Type B pancreatic cell (in vitro differentiated cells): Measurements from ENCODE around the gene SND1. TPM values are rescaled to one million over a fixed set of nuclear protein-coding genes. Genes with fewer than 3 reads are reported as not detected.

Experiments
- DNase-seq: peaks from one replicate; pipeline ENCODE4 v3.0.0; 2021; ENCODE audit warnings: mixed read lengths; ENCODE audit not compliant: unreplicated experiment; ENCODE audit errors: extremely low spot score
- H3K27ac Mint-ChIP-seq: 2 replicates; pipeline ENCODE4 v1.8.0; 2021; ENCODE audit warnings: mild to moderate bottlenecking, mixed read lengths
- H3K27me3 Mint-ChIP-seq: 2 replicates; pipeline ENCODE4 v1.8.0; 2021; ENCODE audit warnings: mixed read lengths
- H3K36me3 Mint-ChIP-seq: 2 replicates; pipeline ENCODE4 v1.8.0; 2021; ENCODE audit warnings: mixed read lengths
- H3K4me1 Mint-ChIP-seq: one replicate; pipeline ENCODE4 v1.8.0; 2021; ENCODE audit warnings: mixed read lengths; ENCODE audit not compliant: unreplicated experiment
- H3K4me3 Mint-ChIP-seq: 2 replicates; pipeline ENCODE4 v1.8.0; 2021; ENCODE audit warnings: mild to moderate bottlenecking, mixed read lengths
- H3K9me3 Mint-ChIP-seq: 2 replicates; pipeline ENCODE4 v1.8.0; 2021; ENCODE audit warnings: mixed read lengths
- total RNA-seq: library from RNA; stranded (reverse); gene quantifications from 2 replicates; pipeline ENCODE4 v1.2.1, GENCODE V29; 2021; ENCODE audit warnings: low replicate concordance
- TF ChIP-seq, protein P1 (sequence below): fragments of 200-600 bp; sonication (generic); conservative IDR thresholded peaks from 2 replicates; pipeline ENCODE4 v1.5.0; 2021; ENCODE audit warnings: antibody characterized with exemption, mild to moderate bottlenecking

SND1 gene
- total RNA-seq, 1 donor from 2014 or later, result 199 TPM

DNA sequence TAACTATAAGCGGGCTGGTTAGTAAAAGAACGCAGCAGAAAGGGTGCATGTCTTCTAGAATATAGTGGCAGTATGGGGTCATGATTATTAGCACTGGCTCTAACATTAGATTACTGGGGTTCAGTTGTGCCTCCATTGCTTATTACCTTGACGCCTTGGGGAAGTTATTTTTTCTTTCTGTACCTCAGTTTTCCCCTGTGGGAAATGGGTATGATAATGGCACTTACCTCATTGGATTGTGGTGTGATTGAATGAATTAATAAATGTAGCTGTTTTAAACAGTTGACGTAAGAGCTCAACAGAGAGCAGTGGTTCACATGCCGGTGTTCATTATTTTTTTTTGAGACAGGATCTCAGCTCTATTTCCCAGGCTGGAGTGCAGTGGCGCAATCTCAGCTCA is 262.7 kb downstream of the SND1 start:
- Mint-ChIP-seq H3K4me1 (no peaks in the 10 kb centered on the region), H3K27me3 (no peaks in the 10 kb centered on the region), H3K4me3 (no peak overlapping the region), H3K36me3 (peaks cover 4% of the 10 kb centered on the region), H3K9me3 (no peaks in the 10 kb centered on the region), H3K27ac (no peak overlapping the region)
- TF ChIP-seq, protein P1, sequence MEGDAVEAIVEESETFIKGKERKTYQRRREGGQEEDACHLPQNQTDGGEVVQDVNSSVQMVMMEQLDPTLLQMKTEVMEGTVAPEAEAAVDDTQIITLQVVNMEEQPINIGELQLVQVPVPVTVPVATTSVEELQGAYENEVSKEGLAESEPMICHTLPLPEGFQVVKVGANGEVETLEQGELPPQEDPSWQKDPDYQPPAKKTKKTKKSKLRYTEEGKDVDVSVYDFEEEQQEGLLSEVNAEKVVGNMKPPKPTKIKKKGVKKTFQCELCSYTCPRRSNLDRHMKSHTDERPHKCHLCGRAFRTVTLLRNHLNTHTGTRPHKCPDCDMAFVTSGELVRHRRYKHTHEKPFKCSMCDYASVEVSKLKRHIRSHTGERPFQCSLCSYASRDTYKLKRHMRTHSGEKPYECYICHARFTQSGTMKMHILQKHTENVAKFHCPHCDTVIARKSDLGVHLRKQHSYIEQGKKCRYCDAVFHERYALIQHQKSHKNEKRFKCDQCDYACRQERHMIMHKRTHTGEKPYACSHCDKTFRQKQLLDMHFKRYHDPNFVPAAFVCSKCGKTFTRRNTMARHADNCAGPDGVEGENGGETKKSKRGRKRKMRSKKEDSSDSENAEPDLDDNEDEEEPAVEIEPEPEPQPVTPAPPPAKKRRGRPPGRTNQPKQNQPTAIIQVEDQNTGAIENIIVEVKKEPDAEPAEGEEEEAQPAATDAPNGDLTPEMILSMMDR, result no peak
- no peak for DNase-seq

DNA sequence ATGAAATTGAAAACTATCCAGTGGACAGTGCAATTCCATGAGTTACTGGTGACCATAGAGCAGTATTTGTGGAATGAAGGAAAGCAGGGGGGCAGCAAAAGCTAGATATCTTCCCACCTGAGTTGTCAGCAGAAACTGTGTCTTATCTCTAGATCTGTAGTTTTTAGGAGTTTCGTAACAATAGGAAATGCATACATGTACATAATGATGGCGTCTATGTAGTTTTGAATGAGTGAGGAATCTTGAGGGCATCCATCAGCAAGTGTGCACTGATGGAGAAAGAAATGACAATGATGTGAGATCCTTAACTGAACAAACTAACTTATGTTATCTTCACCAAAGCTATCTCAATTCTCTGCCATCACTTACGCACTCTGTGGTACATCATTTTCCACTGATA is 264.7 kb downstream of the SND1 start:
- Mint-ChIP-seq H3K4me1 (no peaks in the 10 kb centered on the region), H3K27me3 (no peaks in the 10 kb centered on the region), H3K27ac (no peak overlapping the region), H3K36me3 (no peaks in the 10 kb centered on the region), H3K9me3 (no peaks in the 10 kb centered on the region), H3K4me3 (no peak overlapping the region)
- DNase-seq, result no peak
- TF ChIP-seq, protein P1, result no peak

DNA sequence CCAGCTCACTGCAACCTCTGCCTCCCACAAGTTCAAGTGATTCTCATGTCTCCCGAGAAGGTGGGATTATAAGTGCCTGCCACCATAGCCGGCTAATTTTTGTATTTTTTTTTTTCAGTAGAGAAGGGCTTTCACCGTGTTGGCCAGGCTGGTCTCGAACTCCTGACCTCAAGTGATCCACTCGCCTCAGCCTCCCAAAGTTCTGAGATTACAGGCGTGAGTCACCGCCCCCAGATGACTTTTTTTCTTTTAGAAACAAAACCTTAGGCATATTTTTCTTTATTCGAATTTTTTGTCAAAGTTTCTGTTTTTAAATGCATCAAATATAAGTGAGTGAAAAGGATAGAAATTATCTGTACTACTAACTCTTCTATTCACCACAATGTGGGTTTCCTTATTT is 266.1 kb downstream of the SND1 start:
- Mint-ChIP-seq H3K27me3 (no peaks in the 10 kb centered on the region), H3K9me3 (no peaks in the 10 kb centered on the region), H3K4me1 (no peaks in the 10 kb centered on the region), H3K27ac (no peak overlapping the region), H3K4me3 (no peak overlapping the region), H3K36me3 (no peaks in the 10 kb centered on the region)
- no peak for DNase-seq
- TF ChIP-seq, protein P1, result no peak

GRCh38 chr7:127920787-127921438 is 268.9 kb downstream of the SND1 start:
- no peaks in the 10 kb centered on the region for H3K9me3 Mint-ChIP-seq
- H3K27ac Mint-ChIP-seq, result no peak overlapping the region
- no peaks in the 10 kb centered on the region for H3K27me3 Mint-ChIP-seq
- H3K4me1 Mint-ChIP-seq, result no peaks in the 10 kb centered on the region
- TF ChIP-seq, protein P1, result no peak
- no peak for DNase-seq
- H3K36me3 Mint-ChIP-seq, result no peaks in the 10 kb centered on the region
- no peak overlapping the region for H3K4me3 Mint-ChIP-seq

DNA sequence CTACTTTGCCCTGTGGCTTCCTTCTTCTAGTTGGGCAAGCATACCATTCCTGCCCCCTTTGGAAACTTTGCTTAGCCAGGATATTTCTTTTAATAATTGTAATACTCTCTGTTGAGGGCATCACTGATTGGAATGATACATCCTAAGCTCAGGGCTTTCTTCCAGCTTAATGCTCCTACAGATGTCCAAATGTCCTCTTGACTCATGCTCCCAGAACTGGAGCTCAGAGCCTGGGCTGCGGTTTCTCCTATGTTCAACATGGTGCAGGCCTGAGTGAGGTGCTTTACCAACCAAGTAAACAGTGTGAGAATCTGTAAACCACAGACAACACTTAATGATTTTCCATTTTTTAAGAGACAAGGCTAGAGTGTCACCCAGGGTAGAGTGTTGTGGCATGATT is 270.7 kb downstream of the SND1 start:
- H3K9me3 Mint-ChIP-seq, result no peaks in the 10 kb centered on the region
- no peak overlapping the region for H3K27ac Mint-ChIP-seq
- TF ChIP-seq, protein P1, result no peak
- no peak overlapping the region for H3K4me3 Mint-ChIP-seq
- H3K4me1 Mint-ChIP-seq, result peaks cover 10% of the 10 kb centered on the region
- no peaks in the 10 kb centered on the region for H3K36me3 Mint-ChIP-seq
- no peaks in the 10 kb centered on the region for H3K27me3 Mint-ChIP-seq
- DNase-seq, result no peak

DNA sequence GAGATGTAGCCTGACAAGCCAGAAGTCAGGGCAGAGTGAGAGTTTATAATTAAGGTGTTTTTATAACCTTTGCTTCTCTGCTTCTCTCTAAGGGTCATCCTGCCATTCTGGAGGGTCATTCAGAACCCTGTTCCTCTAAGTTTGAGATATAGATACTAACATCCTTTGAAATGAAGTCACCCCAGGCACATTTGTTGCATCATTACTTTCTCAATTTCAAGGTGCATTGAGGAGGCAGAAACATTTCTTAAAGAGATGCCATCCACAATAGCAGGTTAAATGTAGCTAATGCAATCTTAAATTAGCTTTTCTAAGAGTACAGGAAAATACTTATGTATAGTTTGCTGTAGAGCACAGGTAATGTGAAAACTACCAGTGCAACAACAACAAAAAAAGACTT is 272.9 kb downstream of the SND1 start:
- H3K27me3 Mint-ChIP-seq, result no peaks in the 10 kb centered on the region
- peaks cover 12% of the 10 kb centered on the region for H3K4me1 Mint-ChIP-seq
- DNase-seq, result no peak
- no peaks in the 10 kb centered on the region for H3K9me3 Mint-ChIP-seq
- no peak overlapping the region for H3K27ac Mint-ChIP-seq
- TF ChIP-seq, protein P1, result no peak
- H3K4me3 Mint-ChIP-seq, result no peak overlapping the region
- peaks cover 9% of the 10 kb centered on the region for H3K36me3 Mint-ChIP-seq
